NCI-H2196 (cell line): ENCODE measurements around the gene MYH11.
"Not testable (repeated sequence)": the region's sequence is repeated elsewhere in the genome, so short reads cannot be mapped to it uniquely, and the experiment has no call there.

ENCODE experiments used
- DNase-seq: peaks from one replicate; lab custom pipeline; 2025; ENCODE audit not compliant: unreplicated experiment; lab: John Stamatoyannopoulos, UW

Gene MYH11

DNA sequence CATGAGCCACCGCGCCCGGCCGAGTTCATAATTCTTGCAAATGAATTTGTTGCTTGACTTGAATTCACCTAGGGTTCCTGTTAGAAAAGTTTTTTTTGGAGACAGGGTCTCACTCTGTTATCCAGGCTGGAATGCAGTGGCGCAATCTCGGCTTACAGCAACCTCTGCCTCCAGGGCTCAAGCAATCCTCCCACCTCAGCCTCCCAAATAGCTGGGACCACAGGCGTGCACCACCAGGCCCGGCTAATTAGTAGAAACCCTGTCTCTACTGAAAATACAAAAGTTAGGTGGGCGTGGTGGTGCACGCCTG lies 99.8 kb downstream of the MYH11 start:
- DNase-seq = no peak

- no peak for DNase-seq
These were observed 101.8 kb downstream of the MYH11 start for GRCh38 chr16:15754821-15755534.

DNA sequence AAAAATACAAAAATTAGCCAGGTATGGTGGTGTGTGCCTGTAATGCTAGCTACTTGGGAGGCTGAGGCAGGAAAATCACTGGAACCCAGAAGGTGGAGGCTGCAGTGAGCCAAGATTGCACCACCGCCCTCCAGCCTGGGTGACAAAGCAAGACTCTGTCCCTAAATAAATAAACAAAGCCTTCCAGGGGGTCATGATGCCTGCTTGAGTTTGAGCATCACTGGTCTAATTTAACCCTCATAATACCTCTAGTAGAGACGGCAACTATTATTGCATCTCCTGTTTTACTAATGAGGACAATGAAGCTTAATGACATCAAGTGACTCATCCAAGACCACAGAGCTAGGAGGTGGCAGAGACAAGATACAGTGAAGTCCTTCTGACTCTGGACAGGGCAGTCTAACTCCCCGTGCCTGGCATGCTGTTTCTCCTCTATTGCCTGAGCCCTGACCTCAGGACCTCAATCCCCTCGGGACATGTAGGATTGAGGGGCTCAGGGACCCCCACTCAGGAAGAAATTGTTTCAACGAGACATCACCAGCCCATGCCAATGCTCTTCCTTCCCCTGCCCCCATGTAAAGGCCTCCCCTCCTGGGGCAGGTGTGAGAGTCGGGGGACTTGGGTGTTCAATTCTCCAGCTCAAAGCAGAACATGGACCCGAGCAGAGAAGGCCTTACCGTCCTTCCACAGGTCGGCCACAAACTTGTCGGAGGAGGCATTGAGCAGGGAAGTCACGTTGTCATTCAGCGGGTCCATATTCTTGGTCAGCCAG lies 103.9 kb downstream of the MYH11 start:
- DNase-seq = no peak

DNA sequence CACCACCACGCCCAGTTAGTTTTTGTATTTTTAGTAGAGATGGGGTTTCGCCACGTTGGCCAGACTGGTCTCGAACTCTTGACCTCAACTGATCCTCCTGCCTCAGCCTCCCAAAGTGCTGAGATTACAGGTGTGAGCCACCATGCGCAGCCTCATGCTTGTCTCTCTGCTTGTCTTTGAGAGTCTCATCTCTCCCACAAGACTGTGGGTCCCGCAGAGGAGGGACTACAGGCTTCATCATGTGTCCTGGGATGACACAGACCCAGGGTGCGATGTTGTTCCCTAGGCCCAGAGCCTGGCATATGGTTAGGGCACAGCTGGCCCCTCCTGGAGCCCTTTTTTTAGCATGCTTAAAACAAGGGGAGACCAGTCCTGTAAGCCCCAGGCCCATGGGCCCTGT lies 104.9 kb downstream of the MYH11 start:
- no peak for DNase-seq

DNA sequence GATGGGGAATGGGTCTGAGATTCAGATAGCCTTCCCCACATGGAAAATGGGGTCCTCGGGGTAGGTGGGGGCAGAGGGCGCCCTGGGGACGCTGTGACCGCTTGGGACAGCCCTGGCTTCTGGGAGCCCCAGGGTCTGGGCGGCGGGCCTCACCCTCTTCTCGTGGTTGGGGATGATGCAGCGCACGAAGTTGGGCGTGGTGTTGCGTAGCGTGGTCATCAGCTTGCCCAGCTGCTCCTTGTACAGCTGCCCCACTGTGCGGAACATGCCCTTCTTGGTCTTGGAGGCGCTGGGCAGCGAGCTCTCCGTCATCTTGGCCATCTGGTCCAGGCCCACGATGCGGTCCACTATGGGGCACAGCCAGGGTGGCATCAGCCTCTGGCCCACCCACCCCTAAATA lies 106.8 kb downstream of the MYH11 start:
- DNase-seq = no peak

DNA sequence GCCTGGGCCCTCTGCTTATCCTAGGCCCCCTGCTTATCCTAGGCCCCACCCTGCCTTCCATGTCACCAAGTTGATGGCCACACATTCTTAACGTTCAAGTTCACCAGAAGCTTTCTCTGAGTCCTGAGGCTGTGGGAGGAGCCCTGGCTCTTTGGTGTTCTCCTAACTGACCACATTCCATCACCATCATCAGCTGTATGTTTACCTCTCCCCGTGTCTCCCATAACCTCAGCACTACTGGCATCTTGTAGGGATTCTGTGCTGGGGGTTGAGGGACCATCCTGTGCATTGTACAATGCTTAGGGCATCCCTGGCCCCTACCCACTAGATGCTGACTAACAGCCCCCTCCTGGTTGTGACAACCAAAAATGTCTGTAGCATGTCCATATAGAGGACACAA lies 107.5 kb downstream of the MYH11 start:
- DNase-seq = no peak

- no peak for DNase-seq
These were observed 108.2 kb downstream of the MYH11 start for GRCh38 chr16:15748654-15749053.

DNA sequence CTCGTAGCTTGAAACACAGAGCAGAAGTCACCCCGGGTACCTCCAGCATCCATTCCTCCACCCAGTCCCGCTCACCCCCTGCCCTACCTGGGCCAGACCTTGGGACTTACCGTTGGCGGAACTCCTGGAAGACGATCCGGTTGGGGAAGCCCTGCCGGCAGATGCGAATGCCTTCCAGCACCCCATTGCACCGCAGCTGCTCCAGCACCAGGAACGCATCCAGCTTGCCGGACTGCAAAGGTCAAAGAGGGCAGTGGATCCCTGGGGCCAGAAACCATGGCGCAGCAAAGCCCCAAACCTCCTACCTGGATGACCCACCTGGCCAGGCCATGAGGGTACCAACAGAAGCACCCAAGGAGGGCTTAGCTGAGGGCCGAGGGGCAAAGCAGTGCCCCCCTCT lies 108.9 kb downstream of the MYH11 start:
- no peak for DNase-seq

DNA sequence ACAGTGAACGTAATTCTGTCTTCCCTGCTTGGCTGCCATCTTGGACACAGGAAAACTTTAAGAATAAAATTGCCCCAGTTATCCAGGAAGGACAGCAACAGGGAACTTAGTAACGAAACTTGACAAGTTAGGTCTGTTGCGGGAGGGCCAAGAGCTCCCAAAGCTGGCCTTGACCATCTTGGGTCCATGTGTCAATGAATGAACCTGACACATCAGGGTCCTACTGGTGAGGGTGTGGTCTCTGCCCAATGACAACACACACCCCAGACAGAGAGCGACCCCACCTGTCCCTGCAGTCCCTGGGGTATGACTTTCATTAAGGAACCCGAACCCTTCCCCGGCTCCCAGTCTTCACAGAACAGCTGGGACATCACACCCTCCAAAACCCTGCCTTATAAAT lies 110.5 kb downstream of the MYH11 start:
- no peak for DNase-seq

DNA sequence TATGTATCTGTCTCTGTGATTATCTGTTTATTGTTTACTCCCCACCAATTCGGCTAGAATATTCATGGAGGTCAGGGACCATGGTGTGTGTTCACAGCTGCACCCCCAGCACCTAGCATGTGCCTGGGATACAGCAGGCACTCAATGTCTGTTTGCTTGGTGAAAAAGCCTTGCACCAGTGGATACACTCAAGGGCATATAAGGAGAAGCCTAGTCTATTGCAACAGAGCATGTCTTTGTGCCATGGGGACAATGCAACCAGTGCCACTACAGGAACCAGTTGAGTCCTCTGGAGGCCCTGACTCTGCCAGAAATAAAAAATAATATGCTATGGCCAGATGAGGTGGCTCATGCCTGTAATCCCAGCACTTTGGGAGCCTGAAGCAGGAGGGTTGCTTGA lies 113.2 kb downstream of the MYH11 start:
- no peak for DNase-seq

GRCh38 chr16:15742716-15743115 lies 114.1 kb downstream of the MYH11 start:
- DNase-seq = no peak

- DNase-seq = no peak
These were observed 115.5 kb downstream of the MYH11 start for GRCh38 chr16:15741207-15741871.

- no peak for DNase-seq
These were observed 116.9 kb downstream of the MYH11 start for GRCh38 chr16:15739950-15740349.

- DNase-seq = no peak
These were observed 117.4 kb downstream of the MYH11 start for GRCh38 chr16:15739464-15739863.

GRCh38 chr16:15737140-15737644 lies 119.6 kb downstream of the MYH11 start:
- no peak for DNase-seq

DNA sequence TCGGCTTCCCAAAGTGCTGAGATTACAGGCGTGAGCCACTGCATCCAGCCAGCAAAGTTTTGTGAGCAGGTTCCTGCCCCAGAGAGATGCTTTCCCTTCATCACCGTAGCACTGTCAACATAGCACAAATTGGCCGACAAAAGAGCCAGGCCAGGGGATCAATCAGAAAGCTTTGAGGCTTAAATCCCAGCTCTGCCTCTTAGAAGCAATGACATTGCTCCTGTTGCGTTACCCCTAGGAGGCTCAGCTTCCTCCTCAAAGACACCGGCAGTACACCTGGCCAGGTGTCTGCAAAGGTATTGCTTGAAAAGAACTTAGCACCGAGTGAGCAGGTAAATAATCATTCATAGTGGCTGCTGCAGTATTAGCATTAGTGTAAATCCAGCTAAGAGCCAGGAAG lies 120.3 kb downstream of the MYH11 start:
- DNase-seq = no peak

DNA sequence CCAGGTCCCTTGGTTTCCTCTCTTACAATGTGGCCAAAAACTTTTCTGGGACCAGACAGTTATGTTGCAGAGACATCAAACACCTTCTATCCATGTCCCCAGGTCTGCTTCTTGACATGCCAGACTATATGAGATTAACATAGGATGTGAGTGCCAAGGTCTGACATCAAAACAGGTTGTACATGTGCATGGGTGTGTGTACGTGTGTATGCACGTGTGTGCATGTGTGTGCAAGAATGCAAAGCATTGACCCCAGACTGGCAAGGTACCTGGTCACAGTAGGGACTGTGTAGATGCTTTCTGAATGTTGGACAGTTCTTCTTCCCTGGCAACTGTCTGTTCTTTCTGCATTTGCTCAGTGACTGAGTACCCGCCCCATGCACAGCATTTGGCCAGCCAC lies 121.2 kb downstream of the MYH11 start:
- no peak for DNase-seq

GRCh38 chr16:15732416-15732815 lies 124.4 kb downstream of the MYH11 start:
- no peak for DNase-seq

GRCh38 chr16:15729152-15729551 lies 127.7 kb downstream of the MYH11 start:
- no peak for DNase-seq

DNA sequence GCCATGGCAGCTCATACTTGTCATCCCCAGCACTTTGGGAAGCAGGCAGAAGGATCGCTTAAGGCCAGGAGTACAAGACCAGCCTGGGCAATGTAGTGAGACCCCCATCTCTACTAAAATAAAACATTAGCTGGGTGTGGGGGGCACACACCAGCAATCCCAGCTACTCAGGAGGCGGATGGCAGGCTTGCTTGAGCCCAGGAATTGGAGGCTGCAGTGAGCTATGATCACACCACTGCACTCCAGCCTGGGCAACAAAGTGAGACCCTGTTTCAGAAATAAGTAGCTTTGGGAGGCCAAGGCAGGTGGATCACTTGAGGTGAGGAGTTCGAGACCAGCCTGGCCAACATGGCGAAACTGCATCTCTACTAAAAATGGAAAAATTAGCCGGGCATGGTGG lies 129.1 kb downstream of the MYH11 start:
- not testable (repeated sequence) for DNase-seq

GRCh38 chr16:15726715-15727114 lies 130.1 kb downstream of the MYH11 start:
- DNase-seq = no peak

- no peak for DNase-seq
These were observed 131.1 kb downstream of the MYH11 start for GRCh38 chr16:15725641-15726240.
